ENCODE results near the gene SYT1.

DNA sequence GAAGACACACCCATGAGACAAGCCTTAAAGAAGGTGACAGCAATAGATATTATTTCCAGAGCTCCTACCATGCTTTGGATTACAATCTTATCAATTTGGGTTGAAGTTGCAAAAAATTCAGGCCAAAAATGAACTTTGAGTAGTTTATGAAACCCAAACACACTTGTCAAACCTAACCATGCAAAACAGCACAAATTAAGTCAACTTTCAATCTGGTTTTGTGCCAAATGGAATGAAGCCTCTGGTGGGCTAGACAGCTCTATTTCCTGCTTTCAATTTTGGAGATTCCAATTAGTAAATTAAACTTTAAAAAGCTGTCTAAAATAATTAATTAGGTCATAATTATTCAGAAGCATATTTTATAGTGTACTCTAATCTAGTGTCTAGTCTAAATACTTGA, 203.4 kb downstream of the SYT1 start:
- TF ChIP-seq HDGF (IDR thresholded peaks at IDR 0.05; ENCODE audit: borderline replicate concordance) = no peak
- no peak for TF ChIP-seq SP1 (IDR thresholded peaks at IDR 0.05)
- no peak for TF ChIP-seq BHLHE40 (IDR thresholded peaks at IDR 0.05; ENCODE audit: borderline replicate concordance)
- TF ChIP-seq L3MBTL2 (conservative IDR thresholded peaks at IDR 0.05) = no peak
- no peak for TF ChIP-seq TARDBP (IDR thresholded peaks at IDR 0.05)
- no peak for TF ChIP-seq ELF4 (IDR thresholded peaks at IDR 0.05)
- no peak for TF ChIP-seq ZNF384 (IDR thresholded peaks at IDR 0.05)
- TF ChIP-seq SUZ12 (IDR thresholded peaks at IDR 0.05) = no peak
